Pons (tissue), 1 donor: Measurements from ENCODE around the gene PLAGL2.
A peak's percentile ranks its signal among the peaks of the same experiment; 100 is the strongest.
"Not testable (repeated sequence)": the region's sequence is repeated elsewhere in the genome, so short reads cannot be mapped to it uniquely, and the experiment has no call there.

Experiments used
- DNase-seq: peaks from one replicate; pipeline ENCODE4 v3.0.0-alpha.2; 2016; ENCODE audit warnings: low spot score

The PLAGL2 gene

GRCh38 chr20:32183947-32184635 lies 23.5 kb downstream of the PLAGL2 start:
- no peak for DNase-seq

DNA sequence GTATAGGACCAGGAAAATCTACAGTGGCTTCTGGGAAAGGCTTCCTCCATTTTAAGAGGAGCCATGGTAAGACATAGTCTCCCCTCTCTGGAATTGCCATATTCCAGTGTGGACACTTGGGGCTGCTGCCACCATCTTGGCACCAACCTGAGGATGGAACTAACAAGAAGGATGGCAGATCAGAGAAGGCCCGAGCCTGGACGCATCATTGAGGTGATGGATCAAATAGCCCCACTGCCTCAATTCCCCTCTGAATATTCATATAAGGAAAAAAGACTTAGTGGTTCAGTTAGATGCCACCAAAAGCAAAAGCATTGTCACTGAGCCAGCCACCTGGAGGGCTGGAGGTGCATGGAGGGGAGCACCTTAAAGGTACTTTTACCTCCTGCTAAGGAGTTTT lies 25.9 kb downstream of the PLAGL2 start:
- DNase-seq: no peak

- DNase-seq: no peak
These were observed 27.6 kb downstream of the PLAGL2 start for GRCh38 chr20:32179934-32180333.

GRCh38 chr20:32179515-32179914 lies 28.0 kb downstream of the PLAGL2 start:
- no peak for DNase-seq

GRCh38 chr20:32177696-32178095 lies 29.8 kb downstream of the PLAGL2 start:
- not testable (repeated sequence) for DNase-seq

DNA sequence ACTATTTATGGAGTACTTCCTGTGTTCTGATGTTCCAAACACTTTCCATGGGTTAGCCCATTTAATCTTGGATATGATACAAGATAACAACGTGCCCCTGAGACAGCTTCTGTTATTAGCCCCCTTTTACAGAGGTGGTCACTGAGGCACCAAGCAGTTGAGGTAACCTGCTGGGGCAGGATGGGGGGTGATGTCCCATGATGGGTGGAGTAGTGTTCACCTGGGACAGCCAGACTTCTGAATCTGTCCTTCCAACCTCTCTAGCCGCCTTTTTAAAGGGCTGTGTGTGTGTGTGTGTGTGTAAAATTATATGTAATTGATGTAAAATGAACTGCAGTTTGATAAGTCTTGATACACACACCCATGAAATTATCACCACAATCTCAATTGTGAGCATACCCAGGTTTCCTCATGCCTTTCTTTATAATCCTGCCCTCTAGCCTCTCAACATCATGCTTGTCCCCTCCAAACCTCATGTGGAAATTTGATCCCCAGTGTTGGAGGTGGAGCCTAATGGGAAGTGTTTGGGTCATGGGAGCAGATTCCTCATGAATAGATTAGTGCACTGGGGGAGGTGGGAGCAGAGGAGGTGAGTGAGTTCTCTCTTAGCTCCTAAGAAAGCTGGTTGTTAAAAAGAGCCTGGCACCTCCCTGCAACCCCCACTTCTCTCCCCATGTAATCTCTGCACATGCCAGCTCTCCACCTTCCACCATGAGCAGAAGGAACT lies 39.2 kb downstream of the PLAGL2 start:
- DNase-seq: no peak

DNA sequence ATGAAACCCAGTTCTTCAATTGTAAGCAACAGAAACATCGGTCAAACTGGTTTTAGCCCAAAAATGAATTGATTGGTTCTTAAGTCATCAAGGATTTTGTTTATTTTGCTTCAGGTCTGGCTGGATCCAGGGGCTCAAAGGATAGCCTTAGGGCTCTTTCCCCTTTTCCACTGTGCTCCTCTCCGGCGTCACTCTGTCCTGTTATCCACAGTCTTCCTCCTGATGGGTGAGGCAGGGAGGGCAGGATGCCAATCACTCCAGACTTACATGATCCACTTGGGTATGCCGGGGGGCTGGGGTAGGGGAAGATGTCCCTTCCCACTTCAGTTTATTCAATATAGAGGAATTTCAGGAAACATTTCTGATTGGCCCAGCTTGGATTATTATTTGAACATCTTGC lies 40.0 kb downstream of the PLAGL2 start:
- no peak for DNase-seq

- DNase-seq: no peak
These were observed 41.6 kb downstream of the PLAGL2 start for GRCh38 chr20:32165836-32166545.

- DNase-seq: no peak
These were observed 42.4 kb downstream of the PLAGL2 start for GRCh38 chr20:32164984-32165735.

DNA sequence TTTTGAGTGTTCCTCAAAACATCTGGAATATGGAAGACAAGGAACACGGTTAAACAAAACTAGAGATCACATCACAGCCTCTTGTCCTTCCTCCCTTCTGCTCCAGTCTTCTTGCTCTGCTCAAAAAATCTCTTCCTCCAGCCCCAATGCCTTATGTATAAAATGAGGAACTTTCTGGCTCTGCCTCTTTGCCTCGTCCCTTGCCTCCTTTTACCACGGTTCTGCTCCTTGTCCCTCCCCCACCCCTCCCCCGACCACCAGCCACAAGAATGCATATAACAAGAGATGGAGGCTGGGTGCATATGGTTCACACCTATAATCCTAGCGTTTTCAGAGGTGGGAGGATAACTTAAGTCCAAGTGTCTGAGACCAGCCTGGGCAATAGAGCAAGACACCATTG lies 43.6 kb downstream of the PLAGL2 start:
- no peak for DNase-seq

GRCh38 chr20:32162351-32162750 lies 45.2 kb downstream of the PLAGL2 start:
- DNase-seq: no peak

DNA sequence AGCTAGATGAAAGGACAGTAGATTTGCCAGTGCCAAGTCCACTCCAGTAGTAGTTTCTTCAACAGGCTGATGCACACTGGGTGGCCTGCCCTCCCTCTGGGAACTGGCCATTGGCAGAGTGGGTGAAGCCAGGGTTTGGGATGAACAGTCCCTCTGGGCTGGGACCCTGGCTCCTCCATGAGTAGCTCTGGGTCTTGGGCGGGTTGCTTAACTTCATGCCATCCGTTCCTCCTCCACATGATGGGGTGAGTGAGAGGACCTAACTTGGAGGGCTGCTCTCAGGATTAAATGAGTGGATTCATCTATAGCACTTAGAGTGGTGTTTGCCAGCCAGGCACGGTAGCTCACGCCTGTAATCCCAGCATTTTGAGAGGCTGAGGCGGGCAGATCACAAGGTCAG lies 47.2 kb downstream of the PLAGL2 start:
- no peak for DNase-seq

DNA sequence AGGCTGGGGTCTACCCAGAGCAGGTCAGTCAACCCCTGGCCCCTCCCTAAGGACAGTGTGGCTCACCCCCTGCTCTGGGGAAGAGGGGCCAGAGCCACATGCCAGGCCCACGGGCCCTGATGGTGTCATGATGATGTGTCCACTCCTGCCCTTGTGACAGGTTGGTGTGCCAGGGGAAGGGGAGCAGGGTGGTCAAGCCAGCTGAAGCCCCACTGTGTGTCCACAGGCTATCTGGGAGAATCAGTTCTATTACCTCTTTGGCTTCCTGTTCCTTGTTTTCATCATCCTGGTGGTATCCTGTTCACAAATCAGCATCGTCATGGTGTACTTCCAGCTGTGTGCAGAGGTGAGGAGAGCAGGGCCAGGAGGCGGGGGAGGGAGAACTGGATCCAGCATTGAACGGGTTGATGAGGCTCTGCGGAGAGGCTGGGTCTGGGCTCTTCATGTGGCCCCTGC lies 47.7 kb downstream of the PLAGL2 start:
- DNase-seq: no peak

GRCh38 chr20:32158943-32159660 lies 48.4 kb downstream of the PLAGL2 start:
- DNase-seq: no peak

DNA sequence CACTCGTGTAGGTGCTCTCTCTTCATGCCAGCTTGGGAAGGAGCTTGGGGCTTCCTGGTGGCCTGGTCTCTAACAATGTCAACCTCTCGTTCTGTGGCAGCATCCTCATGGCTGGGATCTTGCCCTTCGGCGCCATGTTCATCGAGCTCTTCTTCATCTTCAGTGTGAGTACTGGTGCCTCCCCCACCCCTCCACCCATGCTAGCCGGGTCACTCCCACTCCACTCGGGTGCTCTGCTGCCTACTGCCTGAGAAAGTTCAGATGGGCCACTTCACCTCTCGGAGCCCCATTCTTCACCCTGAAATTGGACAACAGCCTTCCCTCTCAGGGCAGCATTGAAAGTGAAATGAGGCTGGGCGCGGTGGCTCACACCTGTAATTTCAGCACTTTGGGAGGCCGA lies 49.2 kb downstream of the PLAGL2 start:
- DNase-seq: no peak

GRCh38 chr20:32157611-32158010 lies 49.9 kb downstream of the PLAGL2 start:
- no peak for DNase-seq

DNA sequence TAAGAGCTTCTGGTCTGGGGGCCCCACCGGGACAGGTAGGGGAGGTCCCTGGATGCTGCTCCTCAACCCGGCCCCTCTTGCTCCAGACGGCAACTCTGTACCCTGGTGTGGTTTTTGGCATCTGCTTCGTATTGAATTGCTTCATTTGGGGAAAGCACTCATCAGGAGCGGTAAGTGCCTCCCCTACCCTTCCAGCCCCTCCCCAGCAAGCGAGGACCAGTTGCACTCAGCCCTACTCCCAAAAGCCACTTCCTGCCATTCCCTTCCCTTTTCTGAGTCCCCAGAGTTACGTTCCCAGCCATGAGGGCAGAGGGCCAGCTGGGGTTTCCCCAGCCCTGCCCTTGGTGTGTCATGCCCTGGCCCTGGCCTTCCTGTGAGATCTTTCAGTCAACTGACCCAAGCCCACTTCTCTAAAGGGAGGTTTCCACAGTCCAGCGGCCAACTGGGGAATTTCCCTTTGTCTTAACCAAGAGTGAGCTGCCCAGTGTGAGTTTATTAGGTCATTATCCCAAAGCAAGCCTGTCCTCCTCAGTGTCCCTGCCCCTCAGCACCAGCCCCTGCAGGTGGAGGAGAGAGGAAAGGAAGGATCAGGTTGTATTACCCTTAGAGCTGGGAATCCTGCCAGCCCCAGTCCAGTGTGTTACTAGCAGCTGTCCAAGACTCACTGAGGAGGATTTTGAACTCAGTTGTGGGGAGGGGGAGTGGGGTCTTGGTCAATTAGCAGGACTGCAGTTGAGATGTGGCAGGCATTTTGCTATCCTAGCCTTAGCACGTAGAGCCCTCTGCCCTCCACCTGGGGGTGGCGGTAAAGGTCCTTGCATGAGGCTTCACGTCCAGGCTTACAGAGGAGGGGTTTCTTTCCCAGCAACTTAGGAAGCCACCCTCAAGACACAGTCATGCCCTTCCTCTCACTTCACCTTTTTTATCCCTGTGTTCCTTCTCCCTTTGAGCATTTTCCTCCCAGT lies 52.2 kb downstream of the PLAGL2 start:
- DNase-seq: peak; percentile 85

GRCh38 chr20:32153771-32154170 lies 53.8 kb downstream of the PLAGL2 start:
- DNase-seq: no peak

GRCh38 chr20:32153156-32153665 lies 54.3 kb downstream of the PLAGL2 start:
- DNase-seq: no peak
